ENCODE data around the gene CD28.
A peak's percentile ranks its signal among the peaks of the same experiment; 100 is the strongest.
"Not testable (repeated sequence)": the region's sequence is repeated elsewhere in the genome, so short reads cannot be mapped to it uniquely, and the experiment has no call there.

The CD28 gene

GRCh38 chr2:203688798-203689197 is 17.6 kb upstream of the CD28 start:
- DNase-seq: no peak

- no peak for DNase-seq
Observed at GRCh38 chr2:203689426-203690116, 16.9 kb upstream of the CD28 start.

GRCh38 chr2:203690117-203690431 is 16.4 kb upstream of the CD28 start:
- no peak for DNase-seq

DNA sequence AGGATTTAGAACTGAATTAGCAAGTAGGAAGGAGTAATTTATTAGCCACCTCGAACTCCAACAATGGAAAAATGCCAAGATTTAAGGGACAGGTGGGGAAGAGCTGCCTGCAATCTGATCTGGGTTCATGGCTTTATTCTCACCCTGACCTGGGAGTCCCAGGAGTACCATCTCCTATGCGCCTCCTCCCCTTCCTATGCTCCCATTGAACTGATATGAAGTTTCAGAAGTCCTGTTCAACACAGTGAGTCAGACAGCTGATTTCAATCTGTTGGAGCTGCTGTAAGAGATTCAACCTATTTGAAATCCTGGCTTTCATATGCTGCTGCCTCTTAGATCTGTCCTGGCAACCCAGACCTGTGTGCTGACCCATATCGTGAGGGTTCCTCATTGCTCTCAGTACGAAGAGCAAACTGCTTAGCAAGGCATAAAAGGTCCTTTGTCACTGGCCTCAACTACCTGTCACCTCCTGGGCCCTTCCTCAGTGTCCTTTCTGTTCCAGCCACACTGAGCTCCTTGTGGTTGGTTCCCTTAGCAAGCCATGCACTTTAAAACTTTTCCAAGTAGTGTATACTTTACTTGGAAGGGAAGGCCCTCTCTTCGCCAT is 15.9 kb upstream of the CD28 start:
- no peak for DNase-seq

- no peak for DNase-seq
Observed at GRCh38 chr2:203691149-203691548, 15.3 kb upstream of the CD28 start.

DNA sequence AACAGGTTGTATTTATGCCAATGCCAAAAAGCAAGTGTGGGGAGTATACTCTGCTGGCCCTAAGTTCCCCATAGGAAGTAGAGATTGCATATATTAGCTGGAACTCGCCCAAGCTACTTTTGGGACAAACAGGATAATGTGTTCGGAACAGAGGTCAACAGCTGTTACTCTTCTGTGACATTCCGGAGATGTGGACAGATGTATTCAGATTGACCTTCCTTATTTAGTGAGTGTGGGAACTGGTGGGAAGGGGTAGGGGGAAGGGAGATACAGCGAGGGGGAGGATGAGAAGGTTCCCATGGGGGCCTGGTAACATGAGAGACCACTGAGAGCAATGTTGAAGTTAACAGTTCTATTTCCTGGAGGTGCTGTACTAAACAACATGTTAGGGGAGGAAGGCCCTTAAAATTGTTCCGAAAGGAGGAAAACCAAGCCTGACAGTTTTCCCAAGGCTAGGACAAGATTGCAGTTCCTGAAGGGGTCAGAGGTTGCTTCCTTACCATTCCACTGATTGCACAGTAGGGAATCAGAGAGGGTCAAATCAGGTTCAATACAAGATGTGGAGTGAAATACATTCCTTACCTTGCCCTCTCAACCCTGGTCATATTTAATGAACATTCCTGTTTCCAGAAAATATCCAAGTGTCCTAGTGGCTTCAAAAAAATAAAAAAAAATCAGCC is 14.3 kb upstream of the CD28 start:
- no peak for DNase-seq

GRCh38 chr2:203693242-203693879 is 13.1 kb upstream of the CD28 start:
- DNase-seq: no peak

- no peak for DNase-seq
Observed at GRCh38 chr2:203694191-203694590, 12.2 kb upstream of the CD28 start.

- no peak for DNase-seq
Observed at GRCh38 chr2:203697190-203697589, 9.2 kb upstream of the CD28 start.

DNA sequence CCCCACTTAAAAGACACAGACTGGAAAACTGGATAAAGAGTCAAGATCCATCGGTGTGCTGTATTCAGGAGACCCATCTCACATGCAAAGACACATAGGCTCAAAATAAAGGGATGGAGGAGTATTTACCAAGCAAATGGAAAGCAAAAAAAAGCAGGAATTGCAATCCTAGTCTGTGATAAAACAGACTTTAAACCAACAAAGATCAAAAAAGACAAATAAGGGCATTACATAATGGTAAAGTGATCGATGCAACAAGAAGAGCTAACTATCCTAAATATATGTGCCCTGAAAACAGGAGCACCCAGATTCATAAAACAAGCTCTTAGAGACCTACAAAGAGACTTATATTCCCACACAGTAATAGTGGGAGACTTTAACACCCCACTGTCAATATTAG is 8.7 kb upstream of the CD28 start:
- DNase-seq: not testable (repeated sequence)

DNA sequence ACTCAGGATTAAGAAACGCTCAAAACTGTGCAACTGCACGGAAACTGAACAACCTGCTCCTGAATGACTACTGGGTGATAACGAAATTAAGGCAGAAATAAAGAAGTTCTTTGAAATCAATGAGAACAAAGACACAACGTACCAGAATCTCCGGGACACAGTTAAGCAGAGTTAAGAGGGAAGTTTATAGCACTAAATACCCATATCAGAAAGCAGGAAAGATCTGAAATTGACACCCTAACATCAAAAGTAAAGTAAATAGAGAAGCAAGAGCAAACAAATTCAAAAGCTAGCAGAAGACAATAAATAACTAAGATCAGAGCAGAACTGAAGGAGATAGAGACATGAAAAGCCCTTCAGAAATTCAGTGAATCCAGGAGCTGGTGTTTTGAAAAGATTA is 8.0 kb upstream of the CD28 start:
- DNase-seq: not testable (repeated sequence)

- DNase-seq: no peak
Observed at GRCh38 chr2:203704430-203704829, 2.0 kb upstream of the CD28 start.

DNA sequence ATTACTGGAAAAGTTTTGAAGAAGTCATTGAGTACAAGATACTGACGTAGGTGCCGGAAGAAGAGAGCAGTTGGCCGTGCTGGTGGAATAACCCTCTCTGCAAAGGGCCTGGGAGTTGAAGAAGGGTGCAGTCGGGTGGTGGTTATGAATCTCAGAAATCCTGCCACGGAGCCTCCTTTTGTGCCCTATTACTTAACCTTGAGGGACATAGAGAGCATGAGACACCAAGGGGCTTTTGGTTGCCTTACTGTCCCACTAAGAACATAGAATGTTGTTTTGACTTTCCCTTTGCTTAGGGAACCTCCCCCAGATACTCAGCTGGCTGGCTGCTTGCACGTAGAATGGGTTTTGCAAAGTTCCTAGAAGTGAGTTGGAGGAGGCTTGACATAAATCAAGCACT is 1.3 kb upstream of the CD28 start:
- no peak for DNase-seq

DNA sequence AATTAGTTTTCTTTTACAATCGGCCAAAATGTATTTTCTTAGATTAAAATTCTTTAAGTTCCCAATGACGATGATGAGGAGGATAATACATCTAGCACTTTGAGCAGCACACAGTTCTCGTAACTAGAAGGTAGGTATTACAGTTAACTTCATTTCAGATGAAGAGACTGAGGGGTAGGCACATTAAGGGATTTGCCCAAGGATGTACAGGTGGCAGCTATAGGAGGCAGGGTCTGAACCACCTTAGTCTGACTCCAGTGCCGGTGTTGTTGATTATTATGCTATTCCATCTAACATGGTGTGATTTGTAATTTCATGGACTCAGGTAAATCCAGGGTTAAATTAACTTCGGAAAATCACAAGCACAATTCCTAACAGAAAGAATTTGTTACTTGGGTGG is 1.1 kb downstream of the CD28 start:
- no peak for DNase-seq

DNA sequence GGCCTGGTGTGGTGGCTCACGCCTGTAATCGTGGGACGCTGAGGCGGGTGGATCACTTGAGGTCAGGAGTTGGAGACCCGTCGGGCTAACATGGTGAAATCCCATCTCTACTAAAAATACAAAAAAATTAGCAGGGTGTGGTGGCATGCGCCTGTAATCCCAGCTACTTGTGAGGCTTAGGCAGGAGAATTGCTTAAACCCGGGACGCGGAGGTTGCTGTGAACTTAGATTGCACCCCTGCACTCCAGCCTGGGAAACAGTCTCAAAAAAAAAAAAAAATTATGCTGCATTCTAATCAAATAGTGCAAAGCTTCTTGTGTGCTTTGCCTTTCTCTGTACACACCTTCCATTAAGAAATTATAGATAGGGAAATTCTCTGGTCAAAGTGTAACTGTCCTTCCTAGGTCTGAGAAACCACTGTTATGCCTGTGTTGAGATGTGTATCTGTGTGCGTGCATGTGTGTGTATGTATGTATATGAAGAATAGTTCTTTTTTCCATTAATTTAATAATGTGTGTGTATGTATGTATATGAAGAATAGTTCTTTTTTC is 2.5 kb downstream of the CD28 start:
- no peak for DNase-seq

- DNase-seq: no peak
Observed at GRCh38 chr2:203709416-203710040, 3.1 kb downstream of the CD28 start.

DNA sequence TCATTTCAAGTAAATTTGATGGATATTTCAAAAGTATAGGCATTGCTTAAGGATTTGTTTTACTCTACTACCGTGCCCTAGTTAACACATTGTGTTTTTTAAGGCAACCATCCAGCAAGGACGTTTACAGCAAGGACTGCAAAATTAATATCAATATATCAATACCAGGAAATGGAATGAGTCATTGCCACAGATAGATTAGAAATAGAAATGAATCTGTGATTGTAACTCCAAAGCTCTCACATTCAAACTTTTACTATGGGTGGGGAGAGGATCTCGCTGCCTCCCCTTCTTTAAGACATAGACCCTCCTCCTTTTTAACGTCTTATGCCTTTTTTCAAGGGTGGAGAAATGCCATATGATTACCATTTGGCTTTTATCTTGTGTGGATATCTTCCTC is 3.8 kb downstream of the CD28 start:
- no peak for DNase-seq

GRCh38 chr2:203710952-203711351 is 4.5 kb downstream of the CD28 start:
- no peak for DNase-seq

DNA sequence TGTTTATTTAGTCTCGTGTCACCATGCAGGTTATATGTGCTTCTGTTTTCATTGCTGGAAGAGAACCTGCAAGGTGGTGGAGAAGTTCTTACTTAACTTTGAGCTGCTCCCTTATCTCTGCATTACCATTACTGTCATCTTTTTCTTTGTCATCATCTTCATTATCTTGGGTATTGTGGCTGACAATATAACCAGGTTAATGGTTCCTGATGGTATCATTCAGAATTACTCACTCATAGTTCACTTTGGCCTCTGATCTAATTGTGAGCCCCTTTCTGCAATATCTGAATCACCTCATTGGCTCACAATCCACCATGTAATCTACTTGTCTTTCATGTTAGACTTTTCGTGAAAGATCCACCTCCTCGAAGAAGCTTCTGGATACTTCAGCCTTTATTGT is 5.0 kb downstream of the CD28 start:
- DNase-seq: no peak

- DNase-seq: no peak
Observed at GRCh38 chr2:203713381-203713780, 6.9 kb downstream of the CD28 start.

DNA sequence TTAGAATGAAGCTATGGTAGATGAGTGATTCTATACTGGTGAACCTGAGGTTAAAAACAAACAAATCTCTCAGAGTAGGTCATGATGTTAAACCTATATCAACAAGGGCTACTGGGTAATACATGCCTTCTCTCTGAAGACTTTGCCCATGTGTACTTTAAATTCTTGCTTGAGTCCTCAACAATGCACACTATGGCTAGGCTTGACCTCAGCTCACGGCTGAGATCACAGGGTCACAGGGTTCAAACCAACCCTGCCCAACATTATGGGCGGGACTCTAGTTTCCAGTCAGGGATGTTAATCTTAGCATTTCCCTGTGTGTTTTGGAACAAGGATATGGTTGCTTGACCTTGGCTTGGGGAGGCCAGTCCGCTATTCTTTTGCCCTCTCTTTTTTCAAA is 7.7 kb downstream of the CD28 start:
- no peak for DNase-seq

GRCh38 chr2:203715744-203716143 is 9.3 kb downstream of the CD28 start:
- no peak for DNase-seq

DNA sequence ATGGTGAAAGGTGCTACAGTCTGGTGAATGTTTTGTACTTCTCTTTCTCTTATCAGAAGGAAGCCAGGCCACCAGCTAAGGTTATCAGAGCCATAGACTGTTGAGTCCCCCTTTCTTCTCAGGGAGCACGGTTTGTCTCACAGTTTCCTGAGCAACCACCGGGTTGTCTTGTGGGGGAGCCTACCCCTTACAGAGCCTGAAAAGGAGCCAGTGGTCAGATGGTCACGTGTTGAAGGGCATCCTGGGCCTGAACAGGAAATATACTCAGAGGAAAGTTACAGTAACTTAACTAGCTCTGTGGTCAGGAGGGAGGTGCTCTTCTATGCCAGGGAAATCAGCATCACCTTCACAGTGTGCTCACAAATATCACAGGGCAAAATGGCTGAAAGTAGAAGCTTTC is 11.6 kb downstream of the CD28 start:
- peak; percentile 24 to 60 for DNase-seq
